SH-SY5Y (cell line): Measurements from ENCODE around the gene CCDC68.

Source experiments
- GATA2 ChIP-seq: IDR thresholded peaks from 2 replicates; pipeline ENCODE4 v1.6.1; 2011; ENCODE audit warnings: mild to moderate bottlenecking, low read depth, low read length
- GATA3 ChIP-seq: IDR thresholded peaks from 2 replicates; pipeline ENCODE4 v1.6.1; 2011; ENCODE audit warnings: low read depth, mild to moderate bottlenecking, low read length, moderate library complexity

GRCh38 chr18:54900290-54900689 is 59.0 kb downstream of the CCDC68 start:
- TF ChIP-seq GATA3 (no peak), GATA2 (no peak)
